Activated T-cell treated with anti-CD3 and anti-CD28 coated beads, Interleukin-2, amount 50 U/mL, for 48 hours (primary cell): ENCODE data around the gene DUSP12.

Source experiments
- DNase-seq, 2 experiments: peaks; one replicate each; pipeline ENCODE4 v3.0.0-alpha.2; 2020

DUSP12 gene

DNA sequence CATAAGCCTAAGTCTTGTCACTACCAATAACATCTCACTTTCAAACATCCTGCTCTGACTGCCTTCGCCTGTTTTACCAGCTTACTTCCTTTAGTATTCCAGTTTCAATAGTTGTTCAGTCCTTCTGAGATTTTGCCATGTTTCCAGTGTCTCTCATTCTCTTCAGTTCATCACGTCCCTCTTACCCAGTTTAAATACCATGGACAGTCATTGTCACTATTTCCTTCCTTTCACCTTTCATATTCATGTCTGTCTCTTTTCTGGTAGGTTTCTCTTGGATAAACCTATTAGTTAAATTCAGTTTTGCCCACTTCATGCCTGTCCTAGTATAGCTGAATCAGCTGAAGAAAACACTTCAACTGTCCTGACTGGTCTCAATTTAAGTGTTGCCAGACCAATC, 22.4 kb downstream of the DUSP12 start:
- DNase-seq = no peak

DNA sequence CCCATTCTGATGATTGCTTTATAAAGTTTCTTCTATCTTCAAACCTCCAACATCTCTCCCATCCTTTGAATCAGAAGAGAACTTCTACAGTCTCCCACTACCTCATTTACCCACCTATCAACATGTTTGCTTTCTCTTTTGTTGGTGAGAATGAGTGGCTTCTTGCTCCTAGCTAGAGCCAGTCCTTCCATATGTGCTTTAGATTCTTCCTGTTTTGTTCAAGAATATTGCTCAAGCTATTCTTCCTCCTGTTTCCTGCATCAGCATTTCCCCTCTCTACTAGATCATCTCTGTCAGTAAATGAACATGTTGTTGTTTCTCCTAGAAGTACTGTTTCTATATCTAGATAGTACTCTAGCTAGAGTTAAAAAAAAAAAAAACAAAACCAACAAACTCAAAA, 22.8 kb downstream of the DUSP12 start:
- no peak for DNase-seq

DNA sequence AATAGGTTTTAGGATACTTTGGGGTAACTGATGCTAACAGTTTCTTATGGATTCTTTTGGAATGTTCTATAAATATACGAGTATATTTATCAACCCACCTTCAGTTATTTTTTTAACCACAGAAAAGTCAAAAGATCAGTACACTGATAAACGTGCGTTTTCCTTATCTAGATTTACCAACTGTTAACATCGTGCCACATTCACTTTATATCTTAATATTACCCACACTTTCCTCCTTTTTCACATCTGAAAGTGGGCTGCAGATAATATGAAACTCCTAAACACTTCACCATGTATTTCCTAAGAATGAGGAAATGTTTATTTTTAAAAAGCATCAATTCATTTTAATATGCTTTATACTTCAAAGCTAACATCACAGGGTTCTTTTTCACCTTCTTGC, 24.2 kb downstream of the DUSP12 start:
- no peak for DNase-seq

DNA sequence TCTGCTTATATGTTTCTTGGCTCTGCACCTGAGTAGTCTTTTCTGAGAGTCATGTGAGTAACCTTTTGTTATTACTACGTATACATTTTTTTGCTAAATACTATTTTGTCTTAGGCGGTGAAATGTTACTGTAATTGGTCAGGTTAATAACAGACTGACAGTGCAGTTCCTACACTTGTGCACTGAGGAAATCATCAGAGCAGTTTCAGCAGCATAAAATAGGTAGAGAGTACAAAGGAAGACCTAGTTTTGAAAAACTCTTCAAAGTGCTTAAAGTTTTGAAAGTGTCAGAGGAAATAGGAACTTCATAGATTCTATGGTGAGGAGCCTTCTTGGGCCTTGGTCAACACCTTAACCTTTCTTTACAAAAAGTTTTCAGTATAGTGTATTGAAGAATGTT, 27.7 kb downstream of the DUSP12 start:
- no peak for DNase-seq

DNA sequence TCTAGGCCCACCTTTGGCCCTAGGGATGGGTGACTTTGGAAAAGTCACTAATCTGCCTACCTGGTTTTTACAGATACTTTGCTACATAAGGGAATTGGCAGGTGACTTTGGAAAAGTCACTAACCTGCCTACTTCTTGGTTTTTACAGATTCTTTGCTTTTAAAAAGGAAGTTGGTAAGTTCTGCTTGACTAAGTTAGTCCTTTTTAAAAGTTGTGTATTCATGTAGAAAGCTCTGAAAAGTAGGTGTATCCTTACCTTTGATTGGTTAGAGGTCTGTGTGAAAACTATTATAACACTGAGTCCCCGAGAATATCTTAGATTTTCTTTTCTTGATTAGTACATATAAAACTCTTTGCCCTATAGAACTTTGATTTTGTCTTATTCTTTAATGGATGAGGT, 28.9 kb downstream of the DUSP12 start:
- DNase-seq = no peak

DNA sequence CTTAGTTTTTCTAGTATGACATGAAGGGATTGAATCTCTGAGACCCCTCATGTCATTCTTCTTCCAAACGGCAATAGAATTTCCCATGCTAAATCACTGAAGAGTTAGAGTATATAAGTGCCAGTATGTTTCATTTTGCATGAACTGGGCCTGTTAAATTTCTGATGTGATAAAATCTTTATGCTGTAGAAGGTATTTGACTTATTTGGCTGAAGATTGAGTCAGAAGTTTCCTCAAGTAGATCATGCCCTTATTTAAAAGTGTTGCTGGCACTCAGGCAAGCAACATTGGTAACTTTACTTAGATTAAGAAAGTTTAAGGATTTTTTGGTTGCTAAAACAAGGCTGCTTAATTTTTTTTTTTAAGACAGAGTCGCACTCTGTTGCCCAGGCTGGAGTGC, 29.8 kb downstream of the DUSP12 start:
- DNase-seq = no peak

DNA sequence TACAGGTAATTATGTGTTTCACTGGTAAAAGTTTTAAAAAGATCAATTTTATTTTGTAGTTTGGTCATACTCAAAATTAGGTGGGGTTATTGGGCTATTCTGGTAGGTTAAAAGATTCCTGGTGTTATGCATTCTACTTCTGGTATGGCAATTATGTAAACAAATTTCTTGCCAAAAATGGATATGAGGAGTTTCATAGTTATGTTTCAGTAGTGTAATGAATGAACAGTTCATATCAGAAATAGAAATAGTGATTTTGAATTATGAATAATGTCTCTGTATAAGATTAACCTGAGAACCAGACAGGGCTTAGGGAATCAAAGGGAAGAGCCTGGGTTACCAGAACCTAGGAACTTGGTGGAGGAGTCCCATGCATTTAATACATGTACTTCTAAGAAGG, 32.4 kb downstream of the DUSP12 start:
- no peak for DNase-seq

DNA sequence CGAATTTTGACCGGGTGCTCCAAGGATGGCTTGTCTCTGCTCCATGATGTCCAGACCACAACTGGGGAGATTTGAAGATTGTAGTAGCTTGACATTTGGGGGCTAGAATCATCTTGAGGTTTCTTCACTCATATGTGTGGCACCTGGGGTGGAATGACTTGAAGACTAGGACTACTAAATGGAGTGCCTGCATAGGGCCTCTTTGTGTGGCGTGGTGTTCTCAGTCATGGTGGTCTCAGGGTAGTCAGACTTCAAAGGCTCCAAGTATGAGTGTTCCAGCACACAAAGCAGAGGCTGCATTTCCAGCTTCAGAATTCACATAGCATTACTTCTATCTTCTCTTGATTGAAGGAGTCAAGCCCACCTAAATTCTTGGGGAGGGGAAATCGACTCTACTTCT, 33.3 kb downstream of the DUSP12 start:
- no peak for DNase-seq

DNA sequence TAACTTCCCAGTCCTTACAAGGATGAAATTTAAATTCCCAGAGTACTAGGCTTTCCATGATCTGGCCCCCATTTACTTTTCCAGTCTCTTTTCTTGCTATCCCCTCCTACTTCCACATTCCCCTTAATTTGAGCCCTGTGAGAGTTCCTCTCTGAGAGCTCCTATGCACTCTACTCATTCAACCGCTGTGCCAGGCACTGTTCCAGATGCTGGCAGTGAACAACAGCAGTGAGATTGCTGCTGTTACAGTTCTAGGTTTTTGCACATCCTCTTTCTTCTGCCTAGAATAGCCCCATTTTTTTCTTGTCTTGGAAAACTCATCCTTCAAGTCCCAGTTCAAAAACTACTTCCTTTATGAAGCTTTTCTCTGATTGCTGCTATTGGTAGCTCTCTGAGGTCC, 35.4 kb downstream of the DUSP12 start:
- DNase-seq = no peak

DNA sequence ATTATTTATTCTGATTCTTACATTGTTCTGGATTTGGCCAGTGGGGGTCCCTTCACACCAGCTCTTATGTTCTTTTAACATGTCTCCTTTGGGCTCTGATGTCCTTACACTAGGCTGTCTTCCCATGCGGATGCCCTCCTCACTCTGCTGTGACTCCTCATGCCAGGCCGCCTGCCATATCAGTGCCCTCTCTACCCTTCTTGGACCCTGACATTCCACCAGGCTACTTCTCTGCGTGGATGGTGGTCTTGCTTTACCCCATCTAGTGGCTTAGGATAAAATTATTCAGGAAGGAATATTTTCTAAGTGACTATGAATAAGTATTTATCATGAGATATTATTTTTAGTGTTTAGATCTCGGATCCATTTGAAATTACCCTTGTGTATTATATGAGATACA, 37.8 kb downstream of the DUSP12 start:
- DNase-seq = no peak

DNA sequence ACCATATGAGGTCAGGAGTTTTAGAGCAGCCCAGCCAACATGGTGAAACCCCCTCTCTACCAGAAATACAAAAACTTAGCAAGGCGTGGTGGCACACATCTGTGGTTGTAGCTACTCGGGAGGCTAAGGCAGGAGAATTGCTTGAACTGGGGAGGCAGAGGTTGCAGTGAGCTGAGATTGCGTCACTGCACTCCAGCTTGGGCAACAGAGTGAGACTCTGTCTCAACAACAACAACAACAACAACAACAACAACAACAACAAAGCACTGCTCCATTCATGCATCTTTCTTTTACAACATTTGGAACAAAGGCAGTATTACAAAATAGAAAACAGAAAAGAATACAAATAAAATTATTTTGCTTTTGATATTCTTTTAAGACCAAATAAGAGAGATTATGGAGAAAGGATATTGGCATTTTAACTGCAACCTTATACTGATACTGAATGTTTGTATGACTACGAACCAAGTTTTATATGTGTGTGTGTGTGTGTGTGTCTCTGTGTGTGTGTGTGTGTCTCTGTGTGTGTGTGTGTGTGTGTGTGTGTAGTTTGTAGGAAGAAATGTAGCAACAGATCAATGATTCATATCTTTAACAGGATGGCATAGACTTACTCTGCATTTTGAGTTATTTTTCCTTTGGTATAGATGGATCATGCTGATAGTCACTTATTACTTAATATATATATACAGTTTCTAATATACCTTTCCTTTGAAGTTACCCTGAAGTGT, 41.2 kb downstream of the DUSP12 start:
- DNase-seq = no peak

DNA sequence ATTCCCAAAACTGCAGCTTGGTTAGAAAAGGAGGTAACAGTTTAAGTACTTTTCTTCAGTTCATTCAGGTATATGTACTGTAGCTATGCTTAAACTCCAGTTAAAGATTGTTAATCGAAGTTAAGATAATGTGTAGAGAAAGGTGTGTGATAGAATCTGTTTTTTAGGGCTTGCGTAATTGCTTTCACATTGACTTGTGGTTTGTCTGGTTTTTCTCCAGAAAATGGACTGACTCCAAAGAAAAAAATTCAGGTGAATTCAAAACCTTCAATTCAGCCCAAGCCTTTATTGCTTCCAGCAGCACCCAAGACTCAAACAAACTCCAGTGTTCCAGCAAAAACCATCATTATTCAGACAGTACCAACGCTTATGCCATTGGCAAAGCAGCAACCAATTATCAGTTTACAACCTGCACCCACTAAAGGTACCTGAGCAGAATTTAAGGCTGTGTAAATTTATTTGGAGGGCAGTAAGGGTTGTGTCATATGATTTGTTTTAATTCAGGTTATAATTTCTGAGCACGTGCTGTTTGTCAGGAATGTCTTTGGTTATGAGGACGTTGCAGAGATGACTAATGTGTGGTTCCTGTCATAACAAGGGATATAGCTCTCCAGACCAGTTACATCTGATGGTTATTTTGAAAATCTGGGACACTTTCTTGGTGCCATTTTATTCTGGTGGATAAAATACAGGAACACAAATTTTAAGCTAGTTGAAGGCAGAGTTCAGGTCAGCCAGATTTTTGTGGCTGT, 42.5 kb downstream of the DUSP12 start:
- no peak for DNase-seq

DNA sequence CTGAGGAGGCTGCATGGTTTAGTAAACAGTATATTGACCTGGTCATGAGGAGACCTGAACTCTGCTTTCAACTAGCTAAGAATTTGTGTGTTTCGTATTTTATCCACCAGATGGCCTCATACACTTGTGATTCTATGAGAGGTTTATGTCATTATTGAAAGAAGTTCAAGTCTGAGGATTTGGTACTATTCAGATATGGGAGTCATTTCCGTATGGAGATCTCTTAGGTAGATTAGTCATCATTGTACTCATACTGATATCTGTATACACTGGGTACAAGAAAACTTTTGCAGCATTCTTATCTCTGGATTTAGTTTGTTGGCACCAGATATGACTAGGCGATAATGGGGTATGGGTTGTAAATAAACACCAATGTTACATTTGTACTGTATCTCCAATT, 43.2 kb downstream of the DUSP12 start:
- no peak for DNase-seq

DNA sequence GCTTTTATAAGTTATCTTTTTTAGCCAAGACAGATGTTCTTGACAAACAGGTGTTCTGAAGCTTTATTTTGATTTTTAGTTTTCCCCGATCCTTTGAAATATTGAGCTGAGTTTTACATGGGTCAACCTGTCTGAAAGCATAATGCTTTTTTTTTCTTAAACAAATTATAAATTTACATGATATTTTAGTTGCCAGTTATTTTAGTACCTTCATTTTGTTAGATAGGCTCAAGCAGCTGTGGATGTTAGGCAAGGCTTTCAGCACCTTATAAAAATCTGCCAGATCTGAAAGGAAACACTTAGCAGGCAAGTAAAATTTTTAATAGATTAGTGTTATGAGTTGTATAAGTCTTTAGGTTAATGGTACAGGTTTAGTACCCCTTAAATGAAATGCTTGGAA, 50.2 kb downstream of the DUSP12 start:
- no peak for DNase-seq

DNA sequence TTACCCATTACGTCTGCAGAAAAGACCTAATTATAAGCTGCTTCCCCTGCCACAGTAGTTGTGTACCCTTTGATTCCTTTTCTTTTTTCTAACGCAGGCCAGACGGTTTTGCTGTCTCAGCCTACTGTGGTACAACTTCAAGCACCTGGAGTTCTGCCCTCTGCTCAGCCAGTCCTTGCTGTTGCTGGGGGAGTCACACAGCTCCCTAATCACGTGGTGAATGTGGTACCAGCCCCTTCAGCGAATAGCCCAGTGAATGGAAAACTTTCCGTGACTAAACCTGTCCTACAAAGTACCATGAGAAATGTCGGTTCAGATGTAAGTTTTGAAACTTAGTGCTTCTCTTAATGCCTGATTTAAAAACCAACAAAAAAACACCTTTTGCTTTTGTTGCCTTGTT, 52.4 kb downstream of the DUSP12 start:
- DNase-seq = no peak

DNA sequence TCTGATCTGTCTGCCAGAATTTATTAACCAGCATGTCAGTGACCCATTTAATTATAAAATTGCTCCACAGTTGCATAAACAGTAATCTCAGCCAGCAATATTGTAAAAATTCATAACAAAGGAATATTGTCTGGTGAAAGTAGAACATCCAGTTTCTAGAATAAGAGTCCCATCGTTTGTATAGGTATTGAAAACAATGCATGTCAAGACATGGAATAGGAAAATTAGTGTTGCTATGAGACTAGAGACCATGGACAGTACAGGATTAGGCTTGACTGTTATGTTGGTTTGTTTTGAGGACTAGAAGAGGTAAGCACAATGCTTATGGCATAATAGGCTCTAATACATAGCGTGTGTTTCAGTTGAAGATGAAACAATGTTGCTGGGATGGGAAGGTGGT, 53.6 kb downstream of the DUSP12 start:
- no peak for DNase-seq

DNA sequence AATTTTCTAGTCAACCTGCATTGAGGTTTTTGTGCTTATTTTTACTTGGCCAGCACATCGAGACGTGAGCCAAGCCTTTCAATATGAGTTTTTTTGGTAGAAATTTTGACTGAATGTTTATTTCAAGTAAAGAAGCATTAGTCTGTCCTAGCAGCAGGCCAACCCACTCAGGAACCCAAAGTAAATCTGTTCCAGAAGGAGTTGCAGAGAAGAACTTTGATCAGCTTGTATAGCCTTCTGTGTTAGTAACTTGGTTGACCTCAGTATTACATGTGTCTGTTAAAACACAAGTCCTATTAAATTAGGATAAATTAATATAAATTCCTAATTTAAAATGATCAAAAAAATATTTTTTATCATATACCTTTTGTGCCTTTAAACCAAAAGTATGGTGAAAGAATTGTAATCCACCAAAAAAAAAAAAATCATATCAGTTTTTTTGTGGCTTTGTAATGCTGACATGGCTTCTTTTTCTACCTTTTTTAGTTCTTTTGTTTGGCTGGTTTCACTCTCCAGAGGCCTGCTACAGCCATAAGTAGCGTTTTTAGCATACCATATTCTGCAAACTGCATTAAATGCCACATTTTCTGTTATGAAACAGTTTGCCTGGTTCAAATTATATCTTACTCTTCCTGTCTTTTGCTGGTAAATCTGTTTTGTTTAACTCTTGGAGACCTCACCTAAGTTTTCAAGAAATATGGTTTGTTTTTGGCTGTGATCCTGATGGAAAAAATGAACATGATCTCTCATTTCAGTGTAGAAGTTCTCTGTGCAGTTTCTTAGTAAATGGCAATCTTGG, 56.0 kb downstream of the DUSP12 start:
- no peak for DNase-seq
